Measurements from ENCODE around the gene AKAP6. TPM values are rescaled to one million over a fixed set of nuclear protein-coding genes. Genes with fewer than 3 reads are reported as not detected.

The AKAP6 gene
- total RNA-seq, 1 experiment from 2014 or later: 2.3 TPM

DNA sequence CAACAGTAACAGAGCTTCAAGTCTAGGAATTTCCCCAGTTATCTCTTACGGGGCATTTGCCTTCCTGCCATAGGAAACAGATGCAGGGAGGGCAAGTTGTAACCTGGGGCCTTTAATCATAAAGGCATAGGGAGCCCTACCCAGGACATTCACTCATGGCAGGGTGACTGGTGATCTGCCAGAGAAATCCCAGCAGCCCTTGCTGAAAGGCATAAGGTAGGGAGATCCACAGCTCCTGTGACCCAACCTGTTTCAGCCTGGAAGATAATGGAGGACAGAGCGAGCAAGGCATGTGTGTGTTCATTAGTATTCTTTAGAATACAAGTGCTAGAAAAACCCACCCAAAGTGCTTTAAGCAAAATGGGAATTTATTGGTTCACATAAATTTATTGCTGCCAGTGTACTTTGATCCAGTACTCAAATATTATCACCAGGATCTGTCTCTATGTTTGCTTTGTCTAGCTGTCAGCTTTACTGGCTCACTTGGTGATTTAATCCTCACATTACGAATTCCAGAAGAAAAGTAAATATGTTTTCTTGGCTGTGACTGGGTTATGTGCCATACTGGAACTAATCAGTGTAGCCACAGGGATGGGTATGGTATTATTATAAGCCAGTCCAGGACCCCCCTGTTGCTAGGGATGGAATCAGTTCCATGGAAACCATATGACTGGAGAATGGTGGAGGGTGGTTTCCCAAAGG, 21.1 kb upstream of the AKAP6 start:
- TF ChIP-seq, protein P1, sequence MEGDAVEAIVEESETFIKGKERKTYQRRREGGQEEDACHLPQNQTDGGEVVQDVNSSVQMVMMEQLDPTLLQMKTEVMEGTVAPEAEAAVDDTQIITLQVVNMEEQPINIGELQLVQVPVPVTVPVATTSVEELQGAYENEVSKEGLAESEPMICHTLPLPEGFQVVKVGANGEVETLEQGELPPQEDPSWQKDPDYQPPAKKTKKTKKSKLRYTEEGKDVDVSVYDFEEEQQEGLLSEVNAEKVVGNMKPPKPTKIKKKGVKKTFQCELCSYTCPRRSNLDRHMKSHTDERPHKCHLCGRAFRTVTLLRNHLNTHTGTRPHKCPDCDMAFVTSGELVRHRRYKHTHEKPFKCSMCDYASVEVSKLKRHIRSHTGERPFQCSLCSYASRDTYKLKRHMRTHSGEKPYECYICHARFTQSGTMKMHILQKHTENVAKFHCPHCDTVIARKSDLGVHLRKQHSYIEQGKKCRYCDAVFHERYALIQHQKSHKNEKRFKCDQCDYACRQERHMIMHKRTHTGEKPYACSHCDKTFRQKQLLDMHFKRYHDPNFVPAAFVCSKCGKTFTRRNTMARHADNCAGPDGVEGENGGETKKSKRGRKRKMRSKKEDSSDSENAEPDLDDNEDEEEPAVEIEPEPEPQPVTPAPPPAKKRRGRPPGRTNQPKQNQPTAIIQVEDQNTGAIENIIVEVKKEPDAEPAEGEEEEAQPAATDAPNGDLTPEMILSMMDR (IDR thresholded peaks at IDR 0.05; ENCODE audit: unreplicated experiment): no peak
- DNase-seq (ENCODE audit: unreplicated experiment): no peak
- H3K36me3 Mint-ChIP-seq (ENCODE audit: insufficient read depth, unreplicated experiment): no peaks in the 10 kb centered on the region
- H3K27ac Mint-ChIP-seq (ENCODE audit: low read depth, unreplicated experiment): no peak overlapping the region
- intact Hi-C loops (cut with micrococcal nuclease): no loop called here
- no peaks in the 10 kb centered on the region for H3K27me3 Mint-ChIP-seq (ENCODE audit: insufficient read depth, unreplicated experiment)
- no TSS peak for BruUV-seq (replicated peaks)
- H3K9me3 Mint-ChIP-seq (ENCODE audit: unreplicated experiment): no peaks in the 10 kb centered on the region
- no peaks in the 10 kb centered on the region for H3K4me1 Mint-ChIP-seq (ENCODE audit: insufficient read depth, unreplicated experiment)
- ChIA-PET CTCF (interaction anchor here (0.6 to 0.8 kb wide), 2 partner anchors 9 to 17 kb away, joined by 3 to 4 read pairs; no protein-coding TSS in a partner anchor), POLR2A (interaction anchor here (1.6 kb wide), 1 partner anchor 9 kb away, joined by 4 read pairs; no protein-coding TSS in a partner anchor)
- H3K4me3 Mint-ChIP-seq (ENCODE audit: unreplicated experiment): no peak overlapping the region

DNA sequence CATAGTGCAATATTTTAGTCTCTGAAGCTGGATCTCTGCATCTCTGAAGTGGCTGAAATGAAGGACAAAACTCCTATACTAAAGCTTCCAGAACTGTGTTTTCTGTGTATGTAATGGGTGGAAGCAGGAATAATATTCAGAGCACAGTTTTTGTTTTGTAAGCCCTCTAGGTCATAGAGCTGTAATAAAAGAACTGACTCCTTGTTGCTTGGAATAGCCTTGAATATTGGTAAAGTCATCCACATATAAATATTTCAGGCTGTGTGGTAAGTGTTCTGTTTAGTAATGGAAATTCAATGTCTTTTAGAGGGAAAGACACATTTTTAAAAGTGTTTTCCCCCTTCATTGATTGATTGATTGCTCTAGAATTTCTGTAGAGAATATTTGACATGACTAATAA, 18.2 kb upstream of the AKAP6 start:
- BruUV-seq (replicated peaks): no TSS peak
- intact Hi-C loops (cut with micrococcal nuclease): no loop called here
- Mint-ChIP-seq H3K36me3 (ENCODE audit: insufficient read depth, unreplicated experiment) (no peaks in the 10 kb centered on the region), H3K4me3 (ENCODE audit: unreplicated experiment) (no peak overlapping the region), H3K4me1 (ENCODE audit: insufficient read depth, unreplicated experiment) (no peaks in the 10 kb centered on the region), H3K27me3 (ENCODE audit: insufficient read depth, unreplicated experiment) (no peaks in the 10 kb centered on the region), H3K9me3 (ENCODE audit: unreplicated experiment) (no peaks in the 10 kb centered on the region), H3K27ac (ENCODE audit: low read depth, unreplicated experiment) (no peak overlapping the region)
- no peak for DNase-seq (ENCODE audit: unreplicated experiment)
- POLR2A ChIA-PET: no interaction called here
- CTCF ChIA-PET: interaction anchor here (0.6 to 1.2 kb wide), 3 partner anchors 72 to 249 kb away, joined by 3 to 4 read pairs (median 3); no protein-coding TSS in a partner anchor
- TF ChIP-seq, protein P1 (IDR thresholded peaks at IDR 0.05; ENCODE audit: unreplicated experiment): no peak

DNA sequence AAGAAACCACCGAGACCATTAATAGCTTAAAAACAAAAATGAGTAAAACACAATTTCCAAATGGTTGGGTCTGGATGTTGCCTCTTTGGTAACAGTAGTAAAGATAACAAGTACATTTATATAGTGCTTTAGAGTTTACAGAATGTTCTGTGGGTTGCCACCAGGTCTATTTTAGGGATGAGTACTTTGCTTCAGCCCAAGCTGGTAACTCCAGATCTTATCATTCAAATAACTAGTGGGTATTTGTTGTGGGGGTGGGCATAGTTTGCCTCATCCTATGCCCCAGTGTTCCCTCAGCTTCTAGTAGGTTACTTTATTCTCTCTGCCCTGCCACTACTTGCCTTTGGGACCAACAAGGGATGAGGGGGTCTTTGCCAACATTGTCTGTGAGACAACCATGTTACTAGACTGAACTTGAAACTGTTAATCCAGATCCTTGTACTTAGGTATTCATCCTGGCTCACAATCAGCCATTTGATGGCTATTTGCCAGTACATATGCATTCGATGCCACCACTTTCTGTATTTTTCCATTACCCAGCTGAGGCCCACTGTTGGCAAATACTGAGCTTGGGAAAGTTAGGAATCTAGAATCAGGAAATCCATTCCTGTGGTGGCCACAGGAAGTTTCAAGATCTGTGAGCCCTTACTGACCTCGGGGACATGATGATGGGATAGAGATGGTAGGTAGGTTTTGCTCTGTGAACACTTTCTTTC, 17.6 kb upstream of the AKAP6 start:
- intact Hi-C loops (cut with micrococcal nuclease): no loop called here
- CTCF ChIA-PET: interaction anchor here (1.2 kb wide), 1 partner anchor 248 kb away, joined by 4 read pairs; no protein-coding TSS in a partner anchor
- no peaks in the 10 kb centered on the region for H3K9me3 Mint-ChIP-seq (ENCODE audit: unreplicated experiment)

DNA sequence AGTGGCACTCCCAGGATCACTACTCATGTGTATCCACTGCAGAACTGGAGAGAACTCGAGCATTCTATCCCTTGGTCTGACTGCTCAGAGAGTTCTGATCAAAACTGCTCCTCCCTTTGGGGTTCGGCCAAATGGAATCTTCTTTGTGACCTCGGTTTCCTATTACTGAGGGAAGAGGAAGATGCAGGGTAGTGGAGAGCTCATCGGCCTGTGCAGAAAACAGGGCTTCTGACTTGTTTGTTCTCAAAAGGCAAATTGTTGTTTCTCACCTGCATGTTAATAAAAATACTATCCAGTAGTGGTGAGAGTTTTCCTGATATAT, 17.1 kb upstream of the AKAP6 start:
- no peak for DNase-seq (ENCODE audit: unreplicated experiment)
- TF ChIP-seq, protein P1 (IDR thresholded peaks at IDR 0.05; ENCODE audit: unreplicated experiment): no peak
- Mint-ChIP-seq H3K4me1 (ENCODE audit: insufficient read depth, unreplicated experiment) (no peaks in the 10 kb centered on the region), H3K36me3 (ENCODE audit: insufficient read depth, unreplicated experiment) (no peaks in the 10 kb centered on the region), H3K27me3 (ENCODE audit: insufficient read depth, unreplicated experiment) (no peaks in the 10 kb centered on the region), H3K4me3 (ENCODE audit: unreplicated experiment) (no peak overlapping the region), H3K27ac (ENCODE audit: low read depth, unreplicated experiment) (no peak overlapping the region), H3K9me3 (ENCODE audit: unreplicated experiment) (no peaks in the 10 kb centered on the region)
- CTCF ChIA-PET: no interaction called here
- intact Hi-C loops (cut with micrococcal nuclease): no loop called here
- no TSS peak for BruUV-seq (replicated peaks)
- POLR2A ChIA-PET: no interaction called here

More for the DNA sequence above, 17.6 kb upstream of the AKAP6 start:
- Mint-ChIP-seq H3K27ac (ENCODE audit: low read depth, unreplicated experiment) (no peak overlapping the region), H3K4me3 (ENCODE audit: unreplicated experiment) (no peak overlapping the region), H3K36me3 (ENCODE audit: insufficient read depth, unreplicated experiment) (no peaks in the 10 kb centered on the region), H3K4me1 (ENCODE audit: insufficient read depth, unreplicated experiment) (no peaks in the 10 kb centered on the region), H3K27me3 (ENCODE audit: insufficient read depth, unreplicated experiment) (no peaks in the 10 kb centered on the region)
- TF ChIP-seq, protein P1 (IDR thresholded peaks at IDR 0.05; ENCODE audit: unreplicated experiment): no peak
- peak; percentile 8 for DNase-seq (ENCODE audit: unreplicated experiment)
- POLR2A ChIA-PET: no interaction called here
- BruUV-seq (replicated peaks): no TSS peak
